Nephron progenitor cell (in vitro differentiated cells): ENCODE measurements around the gene UBR1.

ENCODE experiments used
- DNase-seq: peaks from one replicate; pipeline ENCODE4 v3.0.0; 2021
- H3K27ac Mint-ChIP-seq: 2 replicates; pipeline ENCODE4 v1.8.0; 2021; ENCODE audit warnings: mild to moderate bottlenecking, moderate library complexity, mixed read lengths
- H3K27me3 Mint-ChIP-seq: 2 replicates; pipeline ENCODE4 v1.8.0; 2021; ENCODE audit warnings: mild to moderate bottlenecking, low read depth, mixed read lengths; ENCODE audit not compliant: poor library complexity
- H3K36me3 Mint-ChIP-seq: 2 replicates; pipeline ENCODE4 v1.8.0; 2021; ENCODE audit warnings: low read depth, mixed read lengths
- H3K4me1 Mint-ChIP-seq: 2 replicates; pipeline ENCODE4 v1.8.0; 2021; ENCODE audit warnings: mixed read lengths
- H3K4me3 Mint-ChIP-seq: 2 replicates; pipeline ENCODE4 v1.8.0; 2021; ENCODE audit warnings: mild to moderate bottlenecking, moderate library complexity, mixed read lengths
- H3K9me3 Mint-ChIP-seq: 2 replicates; pipeline ENCODE4 v1.8.0; 2021; ENCODE audit warnings: mild to moderate bottlenecking, moderate library complexity, mixed read lengths
- CTCF ChIP-seq: fragments of 200-600 bp; sonication (generic); IDR thresholded peaks from 2 replicates; pipeline ENCODE4 v1.5.0; 2021; ENCODE audit warnings: antibody characterized with exemption

The UBR1 gene

GRCh38 chr15:42931702-42932486, 173.9 kb downstream of the UBR1 start:
- Mint-ChIP-seq H3K4me3 (no peak overlapping the region), H3K27me3 (peaks cover 10% of the 10 kb centered on the region), H3K9me3 (no peaks in the 10 kb centered on the region), H3K4me1 (no peaks in the 10 kb centered on the region), H3K36me3 (no peaks in the 10 kb centered on the region), H3K27ac (no peak overlapping the region)
- DNase-seq: no peak
- TF ChIP-seq CTCF: no peak

- DNase-seq: no peak
- Mint-ChIP-seq H3K36me3 (no peaks in the 10 kb centered on the region), H3K27ac (no peak overlapping the region), H3K4me1 (no peaks in the 10 kb centered on the region), H3K9me3 (no peaks in the 10 kb centered on the region), H3K4me3 (no peak overlapping the region), H3K27me3 (peaks cover 10% of the 10 kb centered on the region)
- TF ChIP-seq CTCF: no peak
Observed at GRCh38 chr15:42929306-42929848, 176.5 kb downstream of the UBR1 start.

GRCh38 chr15:42921342-42921731, 184.5 kb downstream of the UBR1 start:
- Mint-ChIP-seq H3K9me3 (peaks cover 5% of the 10 kb centered on the region), H3K4me1 (peaks cover 31% of the 10 kb centered on the region), H3K27me3 (peaks cover 35% of the 10 kb centered on the region), H3K36me3 (no peaks in the 10 kb centered on the region), H3K27ac (no peak overlapping the region), H3K4me3 (peak overlapping the region; percentile 97)
- TF ChIP-seq CTCF: no peak
- DNase-seq: peak; percentile 11

- H3K27me3 Mint-ChIP-seq: peaks cover 35% of the 10 kb centered on the region
- H3K27ac Mint-ChIP-seq: peak within 1 kb of the TSS; percentile 95
- H3K4me3 Mint-ChIP-seq: peak within 1 kb of the TSS; percentile 97
- peak; percentile 98 for DNase-seq
- peaks cover 31% of the 10 kb centered on the region for H3K4me1 Mint-ChIP-seq
- H3K36me3 Mint-ChIP-seq: peaks cover 4% of the 10 kb centered on the region
- H3K9me3 Mint-ChIP-seq: peaks cover 5% of the 10 kb centered on the region
- no peak for TF ChIP-seq CTCF
Observed at GRCh38 chr15:42920519-42921341, 185.1 kb downstream of the UBR1 start, which contains the start of gene TTBK2. TSS of gene TTBK2 (minus strand) at chr15:42920778. CDS start at chr15:42878617, 42,161 bp downstream.

- DNase-seq: no peak
- Mint-ChIP-seq H3K9me3 (peaks cover 5% of the 10 kb centered on the region), H3K36me3 (peaks cover 6% of the 10 kb centered on the region), H3K4me3 (peak overlapping the region; percentile 97), H3K27me3 (peaks cover 35% of the 10 kb centered on the region), H3K27ac (peak overlapping the region; percentile 95), H3K4me1 (peaks cover 31% of the 10 kb centered on the region)
- TF ChIP-seq CTCF: no peak
Observed at GRCh38 chr15:42919799-42920518, 185.9 kb downstream of the UBR1 start.
